Thyroid gland (tissue), 4 donors: Measurements from ENCODE around the gene HMGCS1.

ENCODE experiments used
- POLR2A ChIP-seq, 2 donors: fragments of 450-650 bp; IDR thresholded peaks; one replicate each; pipeline ENCODE4 v1.6.1; 2017; ENCODE audit warnings: antibody characterized with exemption in 2 of 2, mild to moderate bottlenecking in 2 of 2, moderate library complexity in 1 of 2
- TF ChIP-seq, protein P1 (sequence below), 6 experiments: fragments of 200-600 bp in 3 of 6; fragments of 450-650 bp in 3 of 6; sonication (generic) in 3 of 6; IDR thresholded peaks; one replicate each; pipeline ENCODE4 v1.5.1; 2016 to 2019; ENCODE audit warnings: antibody characterized with exemption in 6 of 6, mild to moderate bottlenecking in 2 of 6, inconsistent platforms in 1 of 6, moderate library complexity in 1 of 6

DNA sequence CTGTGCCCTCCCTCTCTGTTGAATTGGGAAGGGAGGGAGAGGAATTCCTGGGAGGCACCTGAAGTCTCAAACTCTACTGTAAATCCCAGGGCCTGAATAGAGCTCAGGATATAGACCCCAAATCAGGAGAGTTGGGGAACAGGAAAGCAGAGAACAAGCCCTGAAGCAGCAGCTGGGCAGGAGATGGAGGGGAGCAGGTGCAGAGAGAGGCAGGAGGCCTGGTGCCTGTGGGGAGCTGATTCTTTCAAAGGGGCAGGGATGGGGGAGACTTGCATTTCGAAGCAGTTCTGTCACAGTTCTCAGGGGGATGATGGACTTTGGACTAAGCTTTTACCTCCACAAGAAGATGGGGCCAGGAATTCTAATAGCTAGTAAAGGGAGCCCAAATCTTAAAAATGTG is 71.0 kb downstream of the HMGCS1 start:
- TF ChIP-seq POLR2A (IDR thresholded peaks at IDR 0.05): no peak
- TF ChIP-seq, protein P1, sequence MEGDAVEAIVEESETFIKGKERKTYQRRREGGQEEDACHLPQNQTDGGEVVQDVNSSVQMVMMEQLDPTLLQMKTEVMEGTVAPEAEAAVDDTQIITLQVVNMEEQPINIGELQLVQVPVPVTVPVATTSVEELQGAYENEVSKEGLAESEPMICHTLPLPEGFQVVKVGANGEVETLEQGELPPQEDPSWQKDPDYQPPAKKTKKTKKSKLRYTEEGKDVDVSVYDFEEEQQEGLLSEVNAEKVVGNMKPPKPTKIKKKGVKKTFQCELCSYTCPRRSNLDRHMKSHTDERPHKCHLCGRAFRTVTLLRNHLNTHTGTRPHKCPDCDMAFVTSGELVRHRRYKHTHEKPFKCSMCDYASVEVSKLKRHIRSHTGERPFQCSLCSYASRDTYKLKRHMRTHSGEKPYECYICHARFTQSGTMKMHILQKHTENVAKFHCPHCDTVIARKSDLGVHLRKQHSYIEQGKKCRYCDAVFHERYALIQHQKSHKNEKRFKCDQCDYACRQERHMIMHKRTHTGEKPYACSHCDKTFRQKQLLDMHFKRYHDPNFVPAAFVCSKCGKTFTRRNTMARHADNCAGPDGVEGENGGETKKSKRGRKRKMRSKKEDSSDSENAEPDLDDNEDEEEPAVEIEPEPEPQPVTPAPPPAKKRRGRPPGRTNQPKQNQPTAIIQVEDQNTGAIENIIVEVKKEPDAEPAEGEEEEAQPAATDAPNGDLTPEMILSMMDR (IDR thresholded peaks at IDR 0.05): no peak
